Trophoblast cell (in vitro differentiated cells and primary cell): Measurements from ENCODE around the gene SCAPER.
"Not testable (repeated sequence)": the region's sequence is repeated elsewhere in the genome, so short reads cannot be mapped to it uniquely, and the experiment has no call there.

Source experiments
- DNase-seq, 2 donors: peaks; one replicate each; pipeline ENCODE4 v3.0.0-alpha.2; 2016
- H2AFZ ChIP-seq: 2 replicates; pipeline ENCODE4 v1.6.1; 2013; ENCODE audit warnings: low read length, moderate library complexity, mild to moderate bottlenecking; ENCODE audit not compliant: insufficient read depth, poor library complexity
- H2AK5ac ChIP-seq: 2 replicates; pipeline ENCODE4 v1.6.1; 2013; ENCODE audit warnings: mild to moderate bottlenecking, low read length
- H2BK120ac ChIP-seq: 2 replicates; pipeline ENCODE4 v1.6.1; 2013; ENCODE audit warnings: low read length, mild to moderate bottlenecking, moderate library complexity; ENCODE audit not compliant: insufficient read depth, poor library complexity
- H2BK12ac ChIP-seq: 2 replicates; pipeline ENCODE4 v1.6.1; 2013; ENCODE audit warnings: mild to moderate bottlenecking, low read length, moderate library complexity
- H2BK5ac ChIP-seq: 2 replicates; pipeline ENCODE4 v1.6.1; 2013; ENCODE audit warnings: low read length, low read depth, moderate library complexity, mild to moderate bottlenecking; ENCODE audit not compliant: poor library complexity
- H3K14ac ChIP-seq: 2 replicates; pipeline ENCODE4 v1.6.1; 2013; ENCODE audit warnings: mild to moderate bottlenecking, low read length
- H3K18ac ChIP-seq: 2 replicates; pipeline ENCODE4 v1.6.1; 2013; ENCODE audit warnings: mild to moderate bottlenecking, low read length
- H3K23ac ChIP-seq: 2 replicates; pipeline ENCODE4 v1.6.1; 2013; ENCODE audit warnings: low read length
- H3K27ac ChIP-seq: 2 replicates; pipeline ENCODE4 v1.5.1; 2013; ENCODE audit warnings: low read depth, mild to moderate bottlenecking, inconsistent platforms, low read length, moderate library complexity
- H3K27me3 ChIP-seq: 2 replicates; pipeline ENCODE4 v1.6.1; 2013; ENCODE audit warnings: inconsistent platforms, mild to moderate bottlenecking, low read length, moderate library complexity; ENCODE audit not compliant: insufficient read depth
- H3K36me3 ChIP-seq, 2 experiments: 1 replicate in 1 of 2; 2 replicates in 1 of 2; pipeline ENCODE4 v1.6.1; 2013; ENCODE audit warnings: low read length in 2 of 2, mild to moderate bottlenecking in 2 of 2, moderate library complexity in 1 of 2; ENCODE audit not compliant: insufficient read depth in 2 of 2, control insufficient read depth in 1 of 2
- H3K4ac ChIP-seq: 2 replicates; pipeline ENCODE4 v1.6.1; 2013; ENCODE audit warnings: low read depth, mild to moderate bottlenecking, low read length, moderate library complexity
- H3K4me1 ChIP-seq, 2 experiments: 1 replicate in 1 of 2; 2 replicates in 1 of 2; pipeline ENCODE4 v1.6.1; 2013; ENCODE audit warnings: low read length in 2 of 2, mild to moderate bottlenecking in 2 of 2, moderate library complexity in 1 of 2; ENCODE audit not compliant: insufficient read depth in 2 of 2, control insufficient read depth in 1 of 2
- H3K4me2 ChIP-seq: 2 replicates; pipeline ENCODE4 v1.6.1; 2013; ENCODE audit warnings: inconsistent platforms, mild to moderate bottlenecking, low read length, moderate library complexity
- H3K4me3 ChIP-seq: 2 replicates; pipeline ENCODE4 v1.5.1; 2013; ENCODE audit warnings: mild to moderate bottlenecking, low read depth, low read length, inconsistent platforms
- H3K79me1 ChIP-seq: one replicate; pipeline ENCODE4 v1.6.1; 2013; ENCODE audit warnings: low read length
- H3K79me2 ChIP-seq: 2 replicates; pipeline ENCODE4 v1.6.1; 2013; ENCODE audit warnings: low read length, mild to moderate bottlenecking; ENCODE audit not compliant: control insufficient read depth, insufficient read depth, poor library complexity
- H3K9ac ChIP-seq: 2 replicates; pipeline ENCODE4 v1.6.1; 2013; ENCODE audit warnings: mild to moderate bottlenecking, low read length
- H3K9me3 ChIP-seq: 2 replicates; pipeline ENCODE4 v1.6.1; 2013; ENCODE audit warnings: low read depth, mild to moderate bottlenecking, control low read depth, inconsistent platforms, low read length; ENCODE audit not compliant: insufficient read depth
- H4K12ac ChIP-seq: 2 replicates; pipeline ENCODE4 v1.6.1; 2013; ENCODE audit warnings: low read depth, mild to moderate bottlenecking, low read length, moderate library complexity
- H4K8ac ChIP-seq: 2 replicates; pipeline ENCODE4 v1.6.1; 2013; ENCODE audit warnings: low read depth, mild to moderate bottlenecking, low read length, moderate library complexity
- H4K91ac ChIP-seq: one replicate; pipeline ENCODE4 v1.6.1; 2013; ENCODE audit warnings: low read depth, mild to moderate bottlenecking, low read length, moderate library complexity
- WGBS: extraction: QIAGEN DNeasy Blood & Tissue Kit; methylation state at CpG from one replicate; pipeline ENCODE4 v1.1.7; 2013; ENCODE audit warnings: missing lambda C conversion rate; ENCODE audit not compliant: insufficient read length, insufficient coverage; ENCODE audit errors: extremely low coverage; 5-methylcytosine and 5-hydroxymethylcytosine counted together

Gene SCAPER

GRCh38 chr15:76901965-76902364 lies 3.2 kb downstream of the SCAPER start:
- Histone ChIP-seq H3K14ac (no peak overlapping the region), H2AFZ (no peak overlapping the region)
- WGBS = no CpG with 5 or more reads among the region's 2 CpGs

GRCh38 chr15:76899931-76900310 lies 5.2 kb downstream of the SCAPER start:
- not testable (repeated sequence) for H4K8ac ChIP-seq, H3K4me2 ChIP-seq, H3K27me3 ChIP-seq, H4K12ac ChIP-seq, DNase-seq, H3K9ac ChIP-seq, H3K4me1 ChIP-seq, H2BK120ac ChIP-seq, H2AFZ ChIP-seq, H3K36me3 ChIP-seq, H3K79me2 ChIP-seq, H3K4me3 ChIP-seq, H3K18ac ChIP-seq, H3K14ac ChIP-seq, H2AK5ac ChIP-seq, H3K9me3 ChIP-seq, H3K27ac ChIP-seq, H3K23ac ChIP-seq, H2BK12ac ChIP-seq, H2BK5ac ChIP-seq, H4K91ac ChIP-seq, H3K79me1 ChIP-seq, H3K4ac ChIP-seq
- WGBS = no CpG with 5 or more reads among the region's 6 CpGs

More at GRCh38 chr15:76901965-76902364, 3.2 kb downstream of the SCAPER start:
- Histone ChIP-seq H3K9me3 (peaks cover 3% of the 10 kb centered on the region), H3K9ac (no peak overlapping the region), H2AK5ac (no peak overlapping the region), H2BK5ac (no peak overlapping the region), H4K8ac (no peak overlapping the region), H4K91ac (no peak overlapping the region), H3K4ac (no peak overlapping the region), H3K18ac (no peak overlapping the region), H3K4me1 (peaks cover 2 to 6% of the 10 kb centered on the region in 2 experiments), H2BK120ac (no peak overlapping the region), H3K4me3 (no peak overlapping the region), H2BK12ac (no peak overlapping the region), H4K12ac (no peak overlapping the region), H3K79me2 (peaks cover 4% of the 10 kb centered on the region), H3K23ac (no peak overlapping the region), H3K36me3 (no peaks in the 10 kb centered on the region), H3K4me2 (no peak overlapping the region), H3K79me1 (peaks cover 7% of the 10 kb centered on the region), H3K27me3 (no peaks in the 10 kb centered on the region), H3K27ac (no peak overlapping the region)
- DNase-seq = no peak

- not testable (repeated sequence) for DNase-seq, H3K14ac ChIP-seq, H4K8ac ChIP-seq, H3K36me3 ChIP-seq, H3K79me1 ChIP-seq, H3K4me3 ChIP-seq, H2BK12ac ChIP-seq, H3K4me1 ChIP-seq, H3K18ac ChIP-seq, H3K9ac ChIP-seq, H2BK5ac ChIP-seq, H3K4me2 ChIP-seq, H3K23ac ChIP-seq, H3K9me3 ChIP-seq, H3K27ac ChIP-seq, H3K27me3 ChIP-seq, H4K12ac ChIP-seq, H3K79me2 ChIP-seq, H2AK5ac ChIP-seq, H2AFZ ChIP-seq, H4K91ac ChIP-seq, H2BK120ac ChIP-seq, H3K4ac ChIP-seq
- no CpG with 5 or more reads among the region's 39 CpGs for WGBS
Measured at GRCh38 chr15:76899176-76899930, 5.8 kb downstream of the SCAPER start.

- Histone ChIP-seq H2BK120ac (no peak overlapping the region), H4K12ac (no peak overlapping the region), H3K14ac (no peak overlapping the region)
Measured at GRCh38 chr15:76898102-76898501, 7.0 kb downstream of the SCAPER start.

More at GRCh38 chr15:76898102-76898501, 7.0 kb downstream of the SCAPER start:
- DNase-seq = peak; percentile 84 to 96
- Histone ChIP-seq H3K18ac (no peak overlapping the region), H3K23ac (no peak overlapping the region), H3K4me2 (no peak overlapping the region), H2BK5ac (no peak overlapping the region), H2BK12ac (no peak overlapping the region), H2AK5ac (no peak overlapping the region), H3K27me3 (no peaks in the 10 kb centered on the region), H3K79me2 (no peaks in the 10 kb centered on the region), H3K4me3 (no peak overlapping the region), H3K9ac (no peak overlapping the region), H3K36me3 (no peaks in the 10 kb centered on the region), H4K8ac (no peak overlapping the region), H3K79me1 (no peaks in the 10 kb centered on the region), H3K27ac (no peak overlapping the region), H4K91ac (no peak overlapping the region), H3K4me1 (no peaks in the 10 kb centered on the region), H3K9me3 (peaks cover 3% of the 10 kb centered on the region), H2AFZ (no peak overlapping the region), H3K4ac (no peak overlapping the region)
- no CpG with 5 or more reads among the region's 4 CpGs for WGBS
